Lower lobe of right lung (tissue), 2 donors: ENCODE measurements around the gene BAG3. TPM values are rescaled to one million over a fixed set of nuclear protein-coding genes. Genes with fewer than 3 reads are reported as not detected.

Experiments used
- ATAC-seq, 2 donors: fragments of 200-7000 bp; cut with Tn5 transposase; one replicate each; pipeline ENCODE4 v1.9.1; 2020 to 2022; ENCODE audit warnings: mild to moderate bottlenecking in 2 of 2, moderate library complexity in 2 of 2
- DNase-seq: peaks from one replicate; pipeline ENCODE4 v3.0.0-alpha.2; 2020
- H3K27ac ChIP-seq: fragments of 200-600 bp; one replicate; pipeline ENCODE4 v1.8.0; 2022
- H3K27me3 ChIP-seq: fragments of 200-600 bp; one replicate; pipeline ENCODE4 v1.8.0; 2022; ENCODE audit warnings: low read depth
- H3K36me3 ChIP-seq: fragments of 200-600 bp; one replicate; pipeline ENCODE4 v1.8.0; 2022; ENCODE audit warnings: mild to moderate bottlenecking
- H3K4me1 ChIP-seq: fragments of 200-600 bp; one replicate; pipeline ENCODE4 v1.8.0; 2022
- H3K4me3 ChIP-seq: fragments of 200-600 bp; one replicate; pipeline ENCODE4 v1.8.0; 2022; ENCODE audit warnings: mild to moderate bottlenecking
- H3K9me3 ChIP-seq: fragments of 200-600 bp; one replicate; pipeline ENCODE4 v1.8.0; 2022
- CTCF ChIP-seq: fragments of 200-600 bp; IDR thresholded peaks from one replicate; pipeline ENCODE4 v1.8.0; 2022; ENCODE audit warnings: antibody characterized with exemption, mild to moderate bottlenecking
- intact Hi-C: fragments of 100-400 bp; cut with DNase I; formaldehyde crosslinking; loops from one replicate; pipeline ENCODE4 v1.11.0; 2022
- total RNA-seq: library from RNA; stranded (reverse); fragmentation: NEBNext Ultra II Directional; extraction: Animal tissue kit (Norgen Biotek cat#: 25700); gene quantifications from one replicate; pipeline ENCODE4 v1.2.1, GENCODE V29; 2021
- donor health status: DM: no; HTN: yes; CAD: no; lungs with severe emphysema.

The BAG3 gene
- total RNA-seq, 1 donor from 2014 or later: 30.2 TPM

- Histone ChIP-seq H3K4me3 (no peak overlapping the region), H3K27me3 (no peaks in the 10 kb centered on the region), H3K36me3 (peaks cover 47% of the 10 kb centered on the region), H3K4me1 (peaks cover 47% of the 10 kb centered on the region), H3K27ac (no peak overlapping the region), H3K9me3 (no peaks in the 10 kb centered on the region)
- intact Hi-C loops: no loop called here
- ATAC-seq (no peak), DNase-seq (no peak)
- TF ChIP-seq CTCF: no peak
Observed at GRCh38 chr10:119669331-119669730, 18.2 kb downstream of the BAG3 start.

GRCh38 chr10:119669975-119670640 lies 18.9 kb downstream of the BAG3 start:
- H3K27ac ChIP-seq: no peak overlapping the region

GRCh38 chr10:119670717-119671116 lies 19.5 kb downstream of the BAG3 start:
- intact Hi-C loops: no loop called here
- Histone ChIP-seq H3K27ac (no peak overlapping the region), H3K9me3 (no peaks in the 10 kb centered on the region), H3K4me3 (no peak overlapping the region), H3K36me3 (peaks cover 59% of the 10 kb centered on the region), H3K4me1 (peaks cover 36% of the 10 kb centered on the region), H3K27me3 (no peaks in the 10 kb centered on the region)
- TF ChIP-seq CTCF: no peak
- DNase-seq (no peak), ATAC-seq (no peak)

More at GRCh38 chr10:119669975-119670640, 18.9 kb downstream of the BAG3 start:
- peaks cover 41% of the 10 kb centered on the region for H3K4me1 ChIP-seq
- H3K36me3 ChIP-seq: peaks cover 55% of the 10 kb centered on the region
- H3K9me3 ChIP-seq: no peaks in the 10 kb centered on the region
- no peak overlapping the region for H3K4me3 ChIP-seq
- ATAC-seq (no peak), DNase-seq (no peak)
- intact Hi-C loops: no loop called here
- no peak for TF ChIP-seq CTCF
- H3K27me3 ChIP-seq: no peaks in the 10 kb centered on the region

GRCh38 chr10:119671381-119671780 lies 20.2 kb downstream of the BAG3 start:
- no peak overlapping the region for H3K27ac ChIP-seq
- no peaks in the 10 kb centered on the region for H3K9me3 ChIP-seq
- H3K4me1 ChIP-seq: peaks cover 30% of the 10 kb centered on the region
- H3K36me3 ChIP-seq: peaks cover 63% of the 10 kb centered on the region
- DNase-seq (no peak), ATAC-seq (no peak)
- no peak for TF ChIP-seq CTCF
- no peaks in the 10 kb centered on the region for H3K27me3 ChIP-seq
- intact Hi-C loops: no loop called here
- H3K4me3 ChIP-seq: no peak overlapping the region

- DNase-seq (no peak), ATAC-seq (no peak)
- Histone ChIP-seq H3K36me3 (peaks cover 72% of the 10 kb centered on the region), H3K4me3 (no peak overlapping the region), H3K27me3 (no peaks in the 10 kb centered on the region), H3K9me3 (no peaks in the 10 kb centered on the region), H3K27ac (no peak overlapping the region), H3K4me1 (peaks cover 21% of the 10 kb centered on the region)
- intact Hi-C loops: no loop called here
- TF ChIP-seq CTCF: no peak
Observed at GRCh38 chr10:119672291-119672690, 21.1 kb downstream of the BAG3 start.
